ENCODE measurements around the gene EXOC1.

EXOC1 gene

GRCh38 chr4:55951191-55951922 is 97.9 kb downstream of the EXOC1 start:
- DNase-seq: no peak
